ENCODE measurements around the gene PCDHB15.
"Not testable (repeated sequence)": the region's sequence is repeated elsewhere in the genome, so short reads cannot be mapped to it uniquely, and the experiment has no call there.

PCDHB15 gene

GRCh38 chr5:141245250-141245717 is at the start of gene PCDHB15:
Gene PCDHB15, plus strand, starts transcription at chr5:141245395. Its CDS starts 184 bp downstream, at chr5:141245579.
- DNase-seq, result no peak

GRCh38 chr5:141196363-141196762 is 48.8 kb upstream of the PCDHB15 start:
- DNase-seq, result no peak

DNA sequence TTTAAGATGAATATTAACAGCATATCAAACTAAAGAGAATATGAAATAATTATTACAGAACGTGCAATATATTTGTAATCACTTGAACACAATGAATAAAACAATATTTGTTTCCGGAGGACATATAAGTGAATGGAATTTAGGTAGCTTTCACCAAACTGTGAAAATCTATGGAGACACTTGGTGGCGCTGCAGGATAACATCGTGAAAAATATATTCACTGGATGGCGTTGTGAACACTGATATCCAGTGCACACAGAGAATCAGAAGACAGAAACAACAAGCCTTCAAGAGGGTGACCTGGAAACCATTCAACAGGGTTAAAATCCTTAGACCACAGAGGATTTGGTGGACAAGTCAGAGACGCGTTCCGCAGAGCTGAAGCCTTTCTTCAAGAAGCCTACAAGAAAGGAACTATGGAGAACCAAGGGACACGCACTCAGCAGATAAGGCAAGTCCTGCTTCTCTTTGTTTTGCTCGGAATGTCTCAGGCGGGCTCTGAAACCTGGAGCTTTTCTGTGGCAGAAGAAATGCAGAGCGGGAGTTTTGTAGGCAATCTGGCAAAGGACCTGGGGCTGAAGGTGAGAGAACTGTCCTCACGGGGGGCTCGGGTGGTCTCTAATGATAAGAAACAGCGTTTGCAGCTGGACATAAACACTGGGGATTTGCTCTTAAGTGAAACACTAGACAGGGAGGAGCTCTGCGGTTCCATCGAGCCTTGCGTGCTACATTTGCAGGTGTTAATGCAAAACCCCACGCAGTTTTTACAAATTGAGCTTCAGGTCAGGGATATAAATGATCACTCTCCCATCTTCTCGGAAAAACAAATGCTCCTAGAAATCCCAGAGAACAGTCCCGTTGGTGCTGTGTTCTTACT is 45.6 kb upstream of the PCDHB15 start, which contains the start of gene PCDHB11:
Gene PCDHB11, plus strand, starts transcription at position 269 of the 877 bp plus-strand sequence. Its CDS starts 148 bp downstream, at position 417.
- DNase-seq, result peak; percentile 18

DNA sequence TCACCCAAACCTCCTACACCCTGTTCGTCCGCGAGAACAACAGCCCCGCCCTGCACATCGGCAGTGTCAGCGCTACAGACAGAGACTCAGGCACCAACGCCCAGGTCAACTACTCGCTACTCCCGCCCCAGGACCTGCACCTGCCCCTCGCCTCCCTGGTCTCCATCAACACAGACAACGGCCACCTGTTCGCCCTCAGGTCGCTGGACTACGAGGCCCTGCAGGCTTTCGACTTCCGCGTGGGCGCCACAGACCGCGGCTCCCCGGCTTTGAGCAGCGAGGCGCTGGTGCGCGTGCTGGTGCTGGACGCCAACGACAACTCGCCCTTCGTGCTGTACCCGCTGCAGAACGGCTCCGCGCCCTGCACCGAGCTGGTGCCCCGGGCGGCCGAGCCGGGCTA is 44.1 kb upstream of the PCDHB15 start:
- DNase-seq, result not testable (repeated sequence)

DNA sequence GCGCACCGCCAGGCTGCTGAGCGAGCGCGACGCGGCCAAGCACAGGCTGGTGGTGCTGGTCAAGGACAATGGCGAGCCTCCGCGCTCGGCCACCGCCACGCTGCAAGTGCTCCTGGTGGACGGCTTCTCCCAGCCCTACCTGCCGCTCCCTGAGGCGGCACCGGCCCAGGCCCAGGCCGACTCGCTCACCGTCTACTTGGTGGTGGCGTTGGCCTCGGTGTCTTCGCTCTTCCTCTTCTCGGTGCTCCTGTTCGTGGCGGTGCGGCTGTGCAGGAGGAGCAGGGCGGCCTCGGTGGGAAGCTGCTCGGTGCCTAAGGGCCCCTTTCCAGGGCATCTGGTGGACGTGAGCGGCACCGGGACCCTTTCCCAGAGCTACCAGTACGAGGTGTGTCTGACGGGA is 43.5 kb upstream of the PCDHB15 start:
- DNase-seq, result not testable (repeated sequence)

DNA sequence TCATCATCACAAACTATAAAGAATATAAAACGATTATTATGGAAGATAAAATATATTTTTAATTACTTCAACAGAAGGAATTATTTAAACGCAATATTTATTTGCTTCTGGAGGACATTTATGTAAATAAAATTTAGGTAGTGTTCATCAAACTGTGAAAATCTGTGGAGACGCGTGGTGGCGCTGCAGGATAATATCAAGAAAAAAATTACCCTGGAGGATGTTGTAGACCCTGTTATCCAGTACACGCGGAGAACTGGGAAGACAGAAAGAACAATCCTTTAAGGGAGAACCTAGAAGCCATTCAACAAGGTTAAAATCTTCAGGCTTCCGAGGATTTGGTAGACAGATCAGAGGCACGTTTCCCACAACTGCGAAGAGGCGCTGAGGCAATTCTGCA is 36.7 kb upstream of the PCDHB15 start, which contains the start of gene PCDHB12:
Gene PCDHB12, plus strand, starts transcription at position 242 of the 400 bp plus-strand sequence. CDS start 189 bp downstream, outside the sequence.
- DNase-seq, result no peak

DNA sequence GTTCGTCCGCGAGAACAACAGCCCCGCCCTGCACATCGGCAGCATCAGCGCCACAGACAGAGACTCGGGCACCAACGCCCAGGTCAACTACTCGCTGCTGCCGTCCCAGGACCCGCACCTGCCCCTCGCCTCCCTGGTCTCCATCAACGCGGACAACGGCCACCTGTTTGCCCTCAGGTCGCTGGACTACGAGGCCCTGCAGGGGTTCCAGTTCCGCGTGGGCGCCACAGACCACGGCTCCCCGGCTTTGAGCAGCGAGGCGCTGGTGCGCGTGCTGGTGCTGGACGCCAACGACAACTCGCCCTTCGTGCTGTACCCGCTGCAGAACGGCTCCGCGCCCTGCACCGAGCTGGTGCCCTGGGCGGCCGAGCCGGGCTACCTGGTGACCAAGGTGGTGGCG is 34.9 kb upstream of the PCDHB15 start:
- DNase-seq, result not testable (repeated sequence)

DNA sequence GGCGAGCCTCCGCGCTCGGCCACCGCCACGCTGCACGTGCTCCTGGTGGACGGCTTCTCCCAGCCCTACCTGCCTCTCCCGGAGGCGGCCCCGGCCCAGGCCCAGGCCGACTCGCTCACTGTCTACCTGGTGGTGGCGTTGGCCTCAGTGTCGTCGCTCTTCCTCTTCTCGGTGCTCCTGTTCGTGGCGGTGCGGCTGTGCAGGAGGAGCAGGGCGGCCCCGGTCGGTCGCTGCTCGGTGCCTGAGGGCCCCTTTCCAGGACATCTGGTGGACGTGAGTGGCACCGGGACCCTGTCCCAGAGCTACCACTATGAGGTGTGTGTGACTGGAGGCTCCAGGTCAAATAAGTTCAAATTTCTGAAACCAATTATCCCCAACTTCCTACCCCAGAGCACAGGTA is 34.3 kb upstream of the PCDHB15 start:
- DNase-seq, result not testable (repeated sequence)

DNA sequence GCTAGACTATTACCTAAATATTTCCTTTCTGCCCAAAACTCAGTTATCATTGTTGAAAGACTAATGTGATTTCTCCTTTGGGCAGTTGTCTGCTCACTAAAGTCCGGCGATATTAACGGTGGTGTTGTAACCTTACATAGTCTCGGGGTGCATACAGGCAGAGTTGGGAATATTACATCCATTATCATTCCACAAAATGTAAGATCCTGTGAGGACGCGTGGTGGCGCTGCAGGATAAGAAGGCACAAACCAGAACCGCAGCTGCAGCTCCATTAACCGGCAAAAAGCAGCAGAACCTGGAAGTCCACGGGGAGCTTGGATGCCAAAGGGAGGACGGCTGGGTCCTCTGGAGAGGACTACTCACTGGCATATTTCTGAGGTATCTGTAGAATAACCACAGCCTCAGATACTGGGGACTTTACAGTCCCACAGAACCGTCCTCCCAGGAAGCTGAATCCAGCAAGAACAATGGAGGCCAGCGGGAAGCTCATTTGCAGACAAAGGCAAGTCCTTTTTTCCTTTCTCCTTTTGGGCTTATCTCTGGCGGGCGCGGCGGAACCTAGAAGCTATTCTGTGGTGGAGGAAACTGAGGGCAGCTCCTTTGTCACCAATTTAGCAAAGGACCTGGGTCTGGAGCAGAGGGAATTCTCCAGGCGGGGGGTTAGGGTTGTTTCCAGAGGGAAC is 31.4 kb upstream of the PCDHB15 start, which contains the start of gene PCDHB13:
Gene PCDHB13, plus strand, starts transcription at position 264 of the 684 bp plus-strand sequence. Its CDS starts 205 bp downstream, at position 469.
- peak; percentile 0 for DNase-seq

DNA sequence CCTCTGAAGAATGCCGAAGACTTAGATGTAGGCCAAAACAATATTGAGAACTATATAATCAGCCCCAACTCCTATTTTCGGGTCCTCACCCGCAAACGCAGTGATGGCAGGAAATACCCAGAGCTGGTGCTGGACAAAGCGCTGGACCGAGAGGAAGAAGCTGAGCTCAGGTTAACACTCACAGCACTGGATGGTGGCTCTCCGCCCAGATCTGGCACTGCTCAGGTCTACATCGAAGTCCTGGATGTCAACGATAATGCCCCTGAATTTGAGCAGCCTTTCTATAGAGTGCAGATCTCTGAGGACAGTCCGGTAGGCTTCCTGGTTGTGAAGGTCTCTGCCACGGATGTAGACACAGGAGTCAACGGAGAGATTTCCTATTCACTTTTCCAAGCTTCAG is 30.6 kb upstream of the PCDHB15 start:
- DNase-seq, result not testable (repeated sequence)

- DNase-seq, result not testable (repeated sequence)
Measured at GRCh38 chr5:141215504-141215903, 29.7 kb upstream of the PCDHB15 start.

- not testable (repeated sequence) for DNase-seq
Measured at GRCh38 chr5:141216035-141216434, 29.2 kb upstream of the PCDHB15 start.

DNA sequence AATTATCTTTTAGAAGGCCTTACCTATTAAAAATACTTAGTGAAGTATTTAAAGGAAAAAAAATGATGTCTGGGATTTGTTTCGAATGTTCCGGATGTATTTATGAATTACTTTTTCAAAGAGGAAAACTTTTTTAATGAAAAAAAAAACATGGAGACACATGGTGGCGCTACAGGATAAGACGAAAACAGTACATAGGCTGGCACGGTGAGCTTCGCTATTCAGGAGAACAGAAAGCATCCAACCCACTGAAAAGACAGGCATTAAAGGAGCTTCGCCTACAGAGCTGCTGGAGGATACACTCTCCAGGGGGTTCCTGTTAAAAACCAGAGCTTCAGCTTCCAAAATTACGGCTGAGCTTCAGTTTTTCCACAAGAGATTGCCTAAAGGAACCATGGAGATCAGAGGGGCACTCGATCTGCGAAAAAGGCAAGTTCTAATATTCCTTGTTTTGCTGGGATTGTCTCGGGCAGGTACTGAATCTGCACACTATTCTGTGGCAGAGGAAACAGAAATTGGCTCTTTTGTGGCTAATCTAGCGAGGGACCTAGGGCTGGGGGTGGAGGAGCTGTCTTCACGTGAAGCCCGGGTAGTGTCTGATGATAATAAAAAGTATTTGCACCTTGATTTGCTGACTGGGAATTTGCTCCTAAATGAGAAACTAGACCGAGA is 21.9 kb upstream of the PCDHB15 start, which contains the start of gene PCDHB14:
Gene PCDHB14, plus strand, starts transcription at position 232 of the 672 bp plus-strand sequence. Its CDS starts 163 bp downstream, at position 395.
- peak; percentile 46 for DNase-seq

- DNase-seq, result not testable (repeated sequence)
Measured at GRCh38 chr5:141224844-141225243, 20.4 kb upstream of the PCDHB15 start.

- DNase-seq, result not testable (repeated sequence)
Measured at GRCh38 chr5:141225421-141225820, 19.8 kb upstream of the PCDHB15 start.

DNA sequence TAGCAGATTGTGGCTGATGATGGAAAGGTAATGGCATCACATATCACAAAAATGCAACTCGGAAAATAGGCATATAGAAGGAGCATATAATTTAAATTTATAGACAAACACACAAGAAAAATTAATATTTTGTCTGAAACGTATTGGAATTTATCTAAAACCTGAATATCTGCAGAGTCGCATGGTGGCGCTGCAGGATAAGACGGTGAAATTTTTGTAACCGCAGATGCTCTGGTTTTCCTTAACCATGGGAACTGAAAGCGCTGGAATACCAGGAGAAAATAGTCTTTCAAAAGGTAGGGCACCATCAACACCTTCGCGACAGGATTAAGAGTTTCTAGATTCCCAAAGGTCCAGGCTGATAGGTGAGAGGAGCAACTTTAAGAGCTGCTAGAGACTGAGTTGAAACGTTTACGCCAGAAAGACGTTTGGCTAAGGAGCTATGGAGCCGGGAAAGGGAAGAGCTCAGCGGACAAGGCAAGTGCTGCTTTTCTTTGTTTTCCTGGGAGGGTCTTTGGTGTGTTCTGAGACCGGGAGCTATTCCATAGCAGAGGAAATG is 11.0 kb upstream of the PCDHB15 start:
- no peak for DNase-seq

GRCh38 chr5:141235922-141236321 is 9.3 kb upstream of the PCDHB15 start:
- not testable (repeated sequence) for DNase-seq

DNA sequence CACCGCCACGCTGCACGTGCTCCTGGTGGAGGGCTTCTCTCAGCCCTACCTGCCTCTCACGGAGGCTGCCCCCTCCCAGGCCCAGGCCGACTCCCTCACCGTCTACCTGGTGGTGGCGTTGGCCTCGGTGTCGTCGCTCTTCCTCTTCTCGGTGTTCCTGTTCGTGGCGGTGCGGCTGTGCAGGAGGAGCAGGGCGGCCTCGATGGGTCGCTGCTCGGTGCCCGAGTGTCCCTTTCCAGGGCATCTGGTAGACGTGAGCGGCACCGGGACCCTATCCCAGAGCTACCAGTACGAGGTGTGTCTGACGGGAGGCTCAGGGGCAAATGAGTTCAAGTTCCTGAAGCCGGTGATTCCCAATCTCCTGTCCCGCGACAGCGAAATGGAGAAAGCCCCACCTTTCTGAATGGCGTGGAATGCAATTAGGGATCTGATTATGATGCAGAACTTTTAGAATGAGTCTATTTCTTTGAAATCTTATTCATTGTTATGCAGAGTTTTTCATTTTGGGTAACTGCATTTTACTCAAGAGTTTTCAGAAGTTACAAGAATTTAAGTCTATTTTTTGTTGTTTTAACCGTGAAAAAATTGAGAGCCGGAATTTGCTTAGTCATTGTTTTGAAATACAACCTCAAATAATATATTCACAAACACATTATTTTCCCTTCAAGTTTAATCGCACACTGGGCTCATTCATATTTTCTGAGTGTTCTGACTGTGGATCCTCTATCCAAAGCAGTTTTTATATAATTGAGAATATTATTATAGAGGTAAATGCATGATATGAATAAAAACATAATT is 8.5 kb upstream of the PCDHB15 start:
- DNase-seq, result no peak

DNA sequence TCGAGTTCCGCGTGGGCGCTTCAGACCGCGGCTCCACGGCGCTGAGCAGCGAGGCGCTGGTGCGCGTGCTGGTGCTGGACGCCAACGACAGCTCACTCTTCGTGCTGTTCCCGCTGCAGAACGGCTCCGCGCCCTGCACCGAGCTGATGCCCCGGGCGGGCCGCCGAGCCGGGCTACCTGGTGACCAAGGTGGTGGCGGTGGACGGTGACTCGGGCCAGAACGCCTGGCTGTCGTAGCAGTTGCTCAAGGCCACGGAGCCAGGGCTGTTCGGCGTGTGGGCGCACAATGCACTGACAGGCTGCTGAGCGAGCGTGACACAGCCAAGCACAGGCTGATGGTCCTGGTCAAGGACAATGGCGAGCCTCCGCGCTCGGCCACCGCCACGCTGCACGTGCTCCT is 3.7 kb upstream of the PCDHB15 start:
- DNase-seq, result no peak

DNA sequence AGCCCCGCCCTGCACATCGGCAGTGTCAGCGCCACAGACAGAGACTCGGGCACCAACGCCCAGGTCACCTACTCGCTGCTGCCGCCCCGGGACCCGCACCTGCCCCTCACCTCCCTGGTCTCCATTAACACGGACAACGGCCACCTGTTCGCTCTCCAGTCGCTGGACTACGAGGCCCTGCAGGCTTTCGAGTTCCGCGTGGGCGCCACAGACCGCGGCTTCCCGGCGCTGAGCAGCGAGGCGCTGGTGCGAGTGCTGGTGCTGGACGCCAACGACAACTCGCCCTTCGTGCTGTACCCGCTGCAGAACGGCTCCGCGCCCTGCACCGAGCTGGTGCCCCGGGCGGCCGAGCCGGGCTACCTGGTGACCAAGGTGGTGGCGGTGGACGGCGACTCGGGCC is 1.8 kb downstream of the PCDHB15 start:
- DNase-seq, result not testable (repeated sequence)

DNA sequence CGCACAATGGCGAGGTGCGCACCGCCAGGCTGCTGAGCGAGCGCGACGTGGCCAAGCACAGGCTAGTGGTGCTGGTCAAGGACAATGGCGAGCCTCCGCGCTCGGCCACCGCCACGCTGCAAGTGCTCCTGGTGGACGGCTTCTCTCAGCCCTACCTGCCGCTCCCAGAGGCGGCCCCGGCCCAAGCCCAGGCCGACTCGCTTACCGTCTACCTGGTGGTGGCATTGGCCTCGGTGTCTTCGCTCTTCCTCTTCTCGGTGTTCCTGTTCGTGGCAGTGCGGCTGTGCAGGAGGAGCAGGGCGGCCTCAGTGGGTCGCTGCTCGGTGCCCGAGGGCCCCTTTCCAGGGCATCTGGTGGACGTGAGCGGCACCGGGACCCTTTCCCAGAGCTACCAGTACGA is 2.2 kb downstream of the PCDHB15 start:
- not testable (repeated sequence) for DNase-seq

All from MV-4-11 (cell line).